HG02884 (cell line): ENCODE measurements around the gene ABHD2.

Experiments
- ATAC-seq: cut with Tn5 transposase; IDR thresholded peaks from one replicate; pipeline ENCODE4 v1.9.1; 2021; ENCODE audit warnings: mild to moderate bottlenecking, moderate library complexity; ENCODE audit not compliant: unreplicated experiment

The ABHD2 gene

DNA sequence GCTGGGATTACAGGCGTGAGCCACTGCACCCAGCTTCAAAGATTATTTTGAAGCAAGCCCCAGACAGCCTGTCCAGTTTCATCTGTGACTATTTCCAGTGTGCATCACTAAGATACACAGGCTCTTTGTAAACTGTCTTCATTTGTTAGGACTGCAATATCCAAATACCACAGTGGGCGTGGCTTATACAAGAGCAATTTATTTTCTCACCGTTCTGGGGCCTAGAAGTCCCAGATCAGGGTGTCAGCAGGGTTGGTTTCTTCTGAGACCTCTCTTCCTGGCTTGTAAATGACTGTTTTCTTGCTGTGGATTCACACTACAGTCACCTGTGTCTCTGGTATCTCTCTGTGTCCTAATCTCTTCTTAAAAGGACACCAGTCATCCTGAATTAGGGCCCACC, 73.4 kb downstream of the ABHD2 start:
- no peak for ATAC-seq

DNA sequence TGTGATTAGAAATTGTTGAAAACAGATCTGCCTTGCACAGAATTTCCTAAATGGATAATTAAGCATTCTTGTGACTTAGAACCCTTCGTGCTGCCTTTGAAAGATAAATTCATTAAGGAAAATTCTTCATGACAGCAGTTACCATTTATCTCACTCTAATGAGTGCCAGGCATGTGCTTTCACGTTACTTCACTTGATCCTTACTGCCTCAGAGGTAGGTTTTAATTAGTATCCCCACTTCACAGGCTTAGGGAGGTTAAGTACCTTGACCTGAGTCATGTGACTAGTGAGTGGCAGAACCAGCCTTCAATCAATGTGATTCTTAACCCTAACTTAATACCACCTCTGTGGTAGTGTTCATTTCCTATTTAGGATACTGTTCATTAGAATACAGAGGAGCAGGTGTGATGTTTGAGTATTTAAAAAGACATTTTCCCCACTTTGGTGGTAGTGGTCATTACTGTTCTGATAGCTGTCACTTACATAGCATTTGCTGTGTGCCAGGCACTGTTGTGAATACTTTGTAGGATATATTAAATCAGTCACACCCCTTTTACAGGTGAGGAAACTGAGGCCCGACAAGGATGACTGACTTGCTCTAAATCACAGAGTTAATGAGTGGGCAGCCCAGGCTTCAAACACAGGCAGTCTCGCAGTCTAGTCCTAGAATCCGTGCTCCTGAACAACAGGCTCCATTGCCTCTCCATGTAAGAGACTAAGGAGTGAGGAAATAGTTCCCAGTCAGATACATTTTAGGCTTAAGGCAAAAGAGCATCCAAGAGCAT, 75.2 kb downstream of the ABHD2 start:
- no peak for ATAC-seq

DNA sequence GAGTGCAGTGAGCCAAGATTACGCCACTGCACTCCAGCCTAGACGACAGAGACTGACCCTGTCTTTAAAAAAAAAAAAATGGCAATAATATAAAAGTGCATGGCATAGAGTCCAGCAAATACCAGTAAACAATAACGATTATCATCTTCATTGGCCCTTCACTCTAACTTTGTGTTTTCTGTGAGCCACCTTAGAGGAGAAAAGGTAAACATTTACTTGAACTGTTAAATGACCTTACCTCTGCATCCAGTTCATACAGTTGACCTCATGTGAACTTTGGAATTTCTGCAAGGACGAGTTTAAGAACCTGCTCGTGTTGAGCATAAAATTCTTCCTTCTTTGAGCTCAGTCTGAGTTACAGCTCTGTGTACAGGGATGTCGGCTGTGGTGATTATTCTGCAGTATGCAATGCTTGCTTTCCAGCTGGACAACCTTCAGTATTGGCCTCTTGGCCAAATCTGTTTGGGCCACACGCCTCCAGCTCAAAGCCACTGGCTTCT, 76.5 kb downstream of the ABHD2 start:
- no peak for ATAC-seq

DNA sequence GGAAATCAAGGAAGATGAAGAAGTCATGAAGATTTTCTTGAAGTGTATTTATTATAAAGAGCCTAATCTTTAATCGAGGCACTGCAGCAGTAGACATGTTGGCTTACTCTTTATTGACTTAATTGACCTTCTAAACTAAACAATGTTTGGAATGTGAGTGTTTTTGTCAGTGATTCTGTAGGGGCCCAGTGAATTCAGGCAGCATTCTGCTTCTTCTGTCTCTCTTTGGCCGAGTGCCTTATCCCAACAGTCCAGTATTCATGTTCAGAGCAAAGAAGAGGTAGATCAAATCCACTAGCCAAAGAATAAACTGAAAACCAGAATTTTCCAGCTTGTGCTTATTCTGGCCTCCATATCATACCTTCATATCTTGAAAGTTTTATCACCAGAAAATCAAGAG, 77.4 kb downstream of the ABHD2 start:
- ATAC-seq, result no peak

DNA sequence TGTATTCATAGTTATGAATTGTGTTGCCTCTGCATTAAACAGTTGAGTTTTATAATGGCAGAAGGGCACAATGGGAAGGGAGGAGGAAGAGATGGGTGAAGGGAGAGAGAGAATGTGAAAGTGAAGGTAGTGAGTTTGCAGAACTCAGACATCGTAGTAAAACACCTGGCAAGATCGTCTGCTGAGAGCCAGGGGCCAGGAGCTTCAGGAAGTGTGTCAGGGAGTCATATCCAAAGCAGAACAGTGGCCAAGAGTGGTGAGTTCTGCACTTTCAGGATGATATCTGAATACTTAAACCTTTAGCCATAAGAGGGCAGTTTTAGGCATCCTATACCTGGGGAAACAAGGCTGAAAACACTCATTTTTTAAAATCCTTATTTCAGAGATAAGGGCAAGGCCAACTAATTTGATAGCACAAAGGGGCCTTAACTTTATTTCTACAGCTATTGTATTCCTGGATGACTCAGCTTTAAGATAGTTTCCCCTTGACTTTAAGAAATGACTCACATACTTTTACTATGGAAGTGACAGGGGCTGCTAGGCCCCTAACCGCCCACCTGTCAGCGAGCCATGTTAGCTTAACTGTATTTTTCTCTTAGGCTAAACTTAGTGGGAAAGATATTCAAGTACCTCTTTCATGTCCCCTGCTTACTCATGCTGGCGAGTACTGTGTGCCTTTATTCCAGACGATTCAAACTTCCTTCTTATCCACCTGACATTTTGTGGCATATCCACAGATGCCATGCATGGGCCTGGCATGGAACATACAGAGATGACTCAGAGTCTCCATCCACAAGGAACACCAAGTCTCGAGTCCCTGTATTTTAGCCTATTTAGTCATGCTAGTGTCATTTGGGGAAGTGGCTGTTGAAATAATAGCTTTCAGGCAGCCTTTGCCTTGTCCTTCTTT, 79.3 kb downstream of the ABHD2 start:
- ATAC-seq, result peak; percentile 77

DNA sequence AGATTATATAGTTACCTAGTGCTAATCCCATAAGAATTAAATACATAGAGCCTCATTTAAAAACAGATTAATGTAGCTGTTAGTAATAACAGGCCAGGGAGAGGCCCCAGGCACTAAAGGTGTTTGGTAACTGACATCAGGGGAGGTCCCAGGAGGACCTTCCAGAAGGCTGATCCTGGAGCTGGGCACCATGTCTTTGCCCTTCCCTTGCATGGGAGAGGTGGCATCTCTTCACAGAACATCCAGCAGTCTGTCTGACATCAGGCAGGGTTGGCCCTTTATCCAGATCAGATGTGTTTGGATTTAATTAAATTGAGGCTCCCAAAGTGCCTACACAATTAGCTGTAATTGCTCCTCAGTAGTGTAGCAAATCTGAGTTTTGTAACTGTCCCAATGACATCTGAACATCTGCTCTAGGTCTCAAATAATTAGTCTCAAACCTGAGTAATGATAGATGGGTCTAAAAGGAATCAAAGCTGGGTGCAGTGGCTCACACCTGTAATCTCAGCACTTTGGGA, 80.1 kb downstream of the ABHD2 start:
- ATAC-seq, result no peak

DNA sequence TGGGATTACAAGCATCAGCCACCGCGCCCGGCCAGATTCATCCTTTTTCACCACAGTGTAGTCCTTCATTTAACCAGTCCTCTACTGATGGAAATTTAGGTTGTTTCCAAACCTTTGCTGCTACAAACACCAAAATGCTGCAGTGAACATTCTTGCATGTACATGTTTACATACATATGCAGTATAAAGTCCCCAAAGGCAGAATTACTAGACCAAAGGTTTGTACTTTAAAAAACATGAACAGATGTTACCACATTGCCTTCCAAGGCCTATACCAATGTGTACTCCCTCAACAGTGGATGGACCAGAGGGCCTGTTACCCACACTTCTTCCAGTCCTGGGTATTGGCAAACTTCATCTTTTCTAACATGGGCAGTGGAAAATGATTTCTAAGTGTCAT, 82.1 kb downstream of the ABHD2 start:
- ATAC-seq, result no peak

DNA sequence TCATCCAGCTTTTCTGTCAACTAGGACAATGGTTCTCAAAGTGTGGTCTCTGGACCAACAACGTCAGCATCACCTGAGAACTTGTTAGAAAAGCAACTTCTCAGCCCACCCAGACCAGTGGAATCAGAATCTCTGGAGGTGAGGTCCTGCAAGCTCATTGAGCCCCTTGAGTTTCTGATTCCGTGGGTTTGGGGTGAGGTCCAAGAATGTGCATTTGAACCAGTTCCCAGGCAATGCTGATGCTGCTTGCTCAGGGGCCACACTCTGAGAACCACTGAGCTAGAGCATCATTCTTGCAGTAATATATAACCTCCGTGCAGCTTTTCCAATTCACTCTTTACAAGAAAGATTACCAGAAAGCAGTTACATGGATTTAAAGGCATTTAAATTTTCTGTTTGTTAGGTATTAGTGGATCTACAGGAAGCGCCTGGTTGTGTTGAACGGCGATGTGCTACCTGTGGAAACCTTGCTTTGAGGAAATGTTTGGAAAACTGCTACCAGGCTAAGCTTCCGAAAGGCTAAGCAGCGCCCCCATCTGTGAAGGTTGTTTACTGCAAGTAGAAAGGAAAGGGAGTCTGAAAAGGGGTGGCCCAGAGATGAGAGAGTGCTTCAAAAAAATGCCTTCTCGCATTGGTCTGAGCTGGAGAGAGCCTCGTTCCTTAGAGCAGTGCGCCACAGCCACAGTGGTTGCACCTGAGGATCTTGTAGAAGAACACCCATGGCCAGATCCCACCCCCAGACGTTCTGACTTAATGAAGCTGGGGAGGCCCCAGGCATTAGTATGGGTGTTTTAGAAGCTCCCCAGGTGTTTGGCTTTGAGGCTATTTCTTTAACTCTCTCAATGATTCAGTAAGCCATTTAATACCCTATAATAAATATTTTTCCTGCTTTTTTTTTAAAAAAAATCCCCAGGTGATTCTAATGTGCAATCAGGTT, 83.1 kb downstream of the ABHD2 start:
- ATAC-seq, result no peak

DNA sequence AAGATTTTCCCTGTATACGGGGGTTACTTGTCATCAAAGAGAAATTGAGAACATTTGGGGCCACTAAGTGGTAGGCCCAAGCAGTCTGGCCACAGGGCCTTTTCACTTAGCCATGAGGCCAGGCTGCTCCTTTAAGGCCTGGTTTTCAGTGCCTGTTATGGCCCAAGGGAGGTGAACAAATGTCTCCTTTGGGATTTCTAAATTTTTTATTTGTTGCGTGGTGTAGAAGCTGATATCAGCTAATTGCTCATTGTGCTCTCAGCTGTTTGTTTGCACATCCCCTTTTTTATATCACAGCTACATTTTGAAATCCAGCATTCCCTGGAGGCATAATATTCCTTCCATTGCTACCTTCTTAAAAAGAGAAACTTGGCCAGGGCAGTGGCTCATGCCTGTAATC, 84.7 kb downstream of the ABHD2 start:
- no peak for ATAC-seq

DNA sequence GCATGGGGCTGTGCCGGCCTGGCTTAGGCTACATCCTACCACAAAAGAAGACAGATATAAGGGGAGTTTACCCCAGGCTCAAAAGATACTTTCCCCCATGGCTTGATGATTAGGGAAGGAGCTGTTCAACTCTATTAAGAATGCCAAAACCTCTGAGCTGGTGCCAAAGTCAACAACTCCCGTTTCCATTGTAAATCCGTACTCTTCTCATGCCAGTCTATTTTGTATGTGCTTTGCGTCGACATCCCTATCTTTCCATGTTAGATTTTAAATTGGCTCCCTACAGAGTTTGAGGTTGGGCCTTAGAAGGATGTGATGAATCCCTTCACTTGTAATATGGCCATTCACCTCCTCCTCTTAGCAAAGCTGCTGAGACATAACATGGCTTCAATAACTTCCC, 86.2 kb downstream of the ABHD2 start:
- ATAC-seq, result no peak

DNA sequence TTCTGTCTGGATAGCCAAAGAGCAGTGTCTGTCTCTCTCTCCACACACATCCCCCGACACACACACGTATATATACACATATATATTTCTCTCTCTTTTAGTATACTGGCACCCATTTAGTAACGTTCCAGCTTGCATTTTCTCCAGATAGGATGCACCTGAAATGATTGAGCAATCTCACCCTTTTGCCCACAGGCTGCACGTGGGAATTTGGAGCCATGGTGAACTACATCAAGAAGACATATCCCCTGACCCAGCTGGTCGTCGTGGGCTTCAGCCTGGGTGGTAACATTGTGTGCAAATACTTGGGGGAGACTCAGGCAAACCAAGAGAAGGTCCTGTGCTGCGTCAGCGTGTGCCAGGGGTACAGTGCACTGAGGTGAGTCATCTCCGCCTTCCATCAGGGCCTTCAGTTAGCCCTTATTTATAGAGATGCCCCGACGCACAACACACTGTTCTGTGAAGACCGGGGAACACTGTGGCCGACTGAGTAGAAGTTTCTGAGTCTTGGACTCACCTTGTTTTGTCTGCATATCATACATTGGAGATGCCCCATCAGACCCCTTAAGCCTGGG, 87.4 kb downstream of the ABHD2 start:
- ATAC-seq, result no peak

DNA sequence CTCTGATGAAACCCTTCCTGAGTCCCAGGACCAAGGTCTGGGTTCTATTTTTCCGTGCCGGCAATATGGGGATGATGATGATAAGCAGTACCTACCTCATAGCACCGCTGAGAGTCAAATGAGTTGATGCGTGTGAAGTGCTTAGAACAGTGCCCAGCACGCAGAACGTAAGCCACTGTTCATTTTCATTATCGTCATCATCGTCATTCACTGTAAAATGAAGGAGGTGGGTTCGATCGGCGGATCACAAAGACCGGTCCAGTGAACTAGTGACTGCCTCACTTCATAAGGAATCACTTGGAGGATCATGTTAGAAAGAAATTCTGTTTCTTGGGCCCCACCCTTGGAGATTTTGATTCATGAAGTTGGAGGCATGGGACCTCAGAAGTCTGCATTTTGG, 88.9 kb downstream of the ABHD2 start:
- ATAC-seq, result no peak

DNA sequence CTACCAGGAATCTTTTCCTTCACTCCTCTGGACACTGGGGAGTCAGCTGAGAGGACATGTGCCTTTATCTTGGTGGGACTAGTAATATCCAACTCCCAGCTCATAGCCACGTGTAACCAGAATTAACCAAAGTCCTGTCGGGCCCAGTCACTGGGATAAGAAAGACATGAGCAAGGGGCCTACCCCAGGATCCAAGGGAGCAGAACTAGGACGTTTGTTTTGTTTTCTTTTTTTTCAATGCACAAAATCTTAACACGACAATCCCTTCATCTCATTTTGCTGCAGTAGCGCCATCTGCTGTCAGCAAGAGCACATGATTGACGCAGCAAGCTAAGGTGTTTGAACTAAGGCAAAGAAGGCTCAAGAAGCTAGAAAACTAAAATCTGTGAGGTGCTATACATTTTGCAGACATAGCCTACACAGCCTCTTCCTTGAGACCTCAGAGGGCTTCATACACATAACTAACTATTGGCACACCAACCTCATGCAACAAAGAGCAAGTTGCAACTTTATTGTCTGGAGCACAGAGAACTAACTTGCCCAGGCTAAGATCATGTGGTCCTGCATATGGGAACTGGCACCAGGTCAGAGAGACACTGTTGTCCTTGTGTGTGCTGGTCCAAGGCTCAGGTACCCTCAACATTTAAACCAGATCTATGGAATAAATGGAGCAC, 89.5 kb downstream of the ABHD2 start:
- no peak for ATAC-seq

DNA sequence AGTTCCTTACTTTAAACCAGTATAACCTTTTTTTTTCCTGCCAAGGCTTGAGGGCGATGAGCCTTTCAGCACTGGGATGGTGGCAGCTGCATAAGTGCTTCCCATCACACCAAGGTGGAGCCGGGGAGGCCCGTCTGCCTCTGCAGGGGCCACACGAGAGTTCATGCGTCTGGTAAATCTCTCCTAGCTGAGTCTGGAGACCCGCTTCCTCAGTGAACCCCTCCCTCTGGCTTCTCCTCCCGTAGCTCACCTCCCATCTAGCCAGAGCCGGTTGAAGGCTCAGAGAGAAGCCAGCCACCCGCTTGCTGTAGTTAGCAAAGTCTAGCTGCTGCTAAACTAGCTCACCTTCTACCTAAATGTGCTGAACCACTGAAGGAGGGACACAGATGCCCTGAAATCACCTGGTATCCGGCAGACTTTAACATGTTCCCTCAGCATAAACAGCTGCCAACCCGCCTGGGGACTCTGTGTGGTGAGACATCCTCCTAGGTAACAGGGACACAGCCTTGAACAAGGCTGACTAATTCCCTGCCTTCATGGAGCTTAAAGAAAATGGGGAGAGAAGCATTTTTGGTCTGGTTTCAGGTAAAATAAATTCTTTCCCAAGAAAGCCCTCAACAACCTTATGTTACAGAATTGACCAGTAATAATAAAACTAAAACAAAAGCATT, 90.2 kb downstream of the ABHD2 start:
- ATAC-seq, result no peak

DNA sequence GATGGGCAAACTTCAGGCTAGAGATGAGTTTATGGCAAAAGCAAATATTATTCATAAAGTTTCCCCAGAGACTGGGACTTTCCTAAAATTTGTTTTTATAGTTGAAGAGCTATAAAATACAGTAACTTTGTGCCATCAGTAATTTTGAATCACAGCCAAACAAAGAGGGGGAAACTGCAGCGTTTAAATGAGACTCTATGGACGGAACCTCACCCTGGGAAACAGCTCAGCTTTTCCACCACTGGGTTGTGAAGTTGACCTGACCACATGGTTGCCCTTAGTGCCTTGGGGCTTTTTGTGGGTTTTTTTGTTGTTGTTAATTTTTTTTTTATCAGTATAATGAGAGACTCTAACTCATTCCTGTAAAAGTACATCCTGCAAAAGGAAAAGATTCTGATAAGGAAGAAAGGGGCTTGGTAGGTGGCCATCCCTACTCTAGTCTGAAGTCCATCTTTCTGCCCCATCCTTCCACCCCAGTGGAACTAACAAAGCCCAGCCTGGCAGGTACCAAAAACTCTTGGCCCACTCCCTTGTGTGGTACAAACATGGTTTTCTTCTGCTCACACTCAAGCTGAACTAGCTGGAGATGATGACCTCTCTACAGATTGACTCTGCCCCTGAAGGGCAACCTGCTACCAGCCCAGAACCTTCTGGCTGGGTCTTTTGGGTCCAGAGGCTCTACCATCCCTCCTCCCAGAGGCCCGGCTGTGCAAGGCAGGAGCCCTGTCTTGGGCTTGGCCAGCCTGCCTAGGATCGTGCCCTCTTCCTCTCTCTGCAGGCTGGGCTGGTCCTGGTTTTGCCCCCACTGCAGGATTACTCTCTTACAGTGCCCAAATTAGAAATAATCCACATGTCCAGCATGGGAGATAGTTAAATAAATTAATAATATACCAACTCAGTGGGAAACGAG, 92.0 kb downstream of the ABHD2 start:
- no peak for ATAC-seq

DNA sequence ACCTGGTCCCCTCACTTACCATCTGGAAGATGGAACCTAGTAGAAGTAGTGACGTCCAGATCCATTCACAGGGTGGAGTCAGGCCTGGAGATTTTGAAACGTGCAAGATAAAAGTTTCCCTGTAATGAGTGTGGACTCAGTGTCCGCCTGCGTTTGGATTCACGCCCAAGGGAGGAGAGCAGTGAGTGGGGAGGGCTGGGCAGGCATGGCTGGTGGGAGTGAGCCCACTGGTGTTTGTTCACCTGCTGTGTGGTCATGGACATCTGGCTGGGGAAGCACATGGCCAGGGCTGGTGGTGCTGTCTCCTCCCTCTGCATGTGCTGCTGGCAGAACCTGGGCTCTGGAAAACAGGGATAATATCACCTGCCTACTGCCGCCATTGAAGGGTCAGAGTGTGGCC, 96.1 kb downstream of the ABHD2 start:
- ATAC-seq, result no peak

DNA sequence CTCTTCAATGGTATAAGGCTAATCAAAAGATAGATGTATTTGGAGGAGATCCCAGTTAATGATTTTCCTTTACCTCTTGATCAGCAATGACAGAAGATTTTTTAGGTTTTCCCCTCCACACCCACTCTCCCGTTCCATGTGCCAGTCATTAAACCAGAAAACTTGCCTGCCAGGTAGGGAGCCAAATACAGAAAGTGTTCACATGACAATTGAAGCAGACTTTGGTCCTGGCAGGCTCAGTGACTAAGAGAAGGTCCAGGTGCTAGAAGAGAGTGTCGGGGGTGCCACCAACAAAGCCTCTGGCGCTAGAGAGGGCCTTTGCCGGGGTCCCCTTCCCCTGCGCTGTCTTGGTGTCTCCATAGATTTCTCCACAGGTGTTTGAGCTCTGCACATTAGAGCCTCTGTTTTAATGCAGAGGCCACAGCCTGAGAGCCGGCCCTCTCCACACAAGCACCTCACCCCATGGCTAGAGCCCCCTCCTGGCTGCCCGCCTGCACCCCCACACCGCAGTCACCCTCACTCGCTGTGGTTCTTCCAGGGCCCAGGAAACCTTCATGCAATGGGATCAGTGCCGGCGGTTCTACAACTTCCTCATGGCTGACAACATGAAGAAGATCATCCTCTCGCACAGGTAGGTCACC, 96.8 kb downstream of the ABHD2 start:
- no peak for ATAC-seq

DNA sequence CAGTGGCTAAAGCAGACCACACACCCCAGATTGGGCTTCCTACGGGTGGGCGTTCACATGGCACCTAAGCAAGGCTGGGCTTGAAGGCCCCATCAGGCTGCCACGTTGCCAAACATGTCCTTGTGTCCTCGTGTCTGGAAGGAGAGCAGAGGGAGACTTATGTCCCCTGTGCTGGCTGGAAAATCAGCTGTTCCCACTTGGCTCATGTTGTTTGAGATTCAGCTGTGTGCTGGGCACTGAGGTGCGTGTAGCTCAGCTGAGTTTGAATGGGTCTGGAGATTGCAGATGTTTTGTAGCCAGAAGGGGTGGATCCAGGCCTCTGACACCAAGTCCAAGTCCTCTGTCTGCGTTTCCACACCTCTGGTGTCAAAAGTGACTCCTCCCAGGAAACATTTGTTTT, 98.5 kb downstream of the ABHD2 start:
- no peak for ATAC-seq
